ENCODE data around the gene XCL2.

Gene XCL2

DNA sequence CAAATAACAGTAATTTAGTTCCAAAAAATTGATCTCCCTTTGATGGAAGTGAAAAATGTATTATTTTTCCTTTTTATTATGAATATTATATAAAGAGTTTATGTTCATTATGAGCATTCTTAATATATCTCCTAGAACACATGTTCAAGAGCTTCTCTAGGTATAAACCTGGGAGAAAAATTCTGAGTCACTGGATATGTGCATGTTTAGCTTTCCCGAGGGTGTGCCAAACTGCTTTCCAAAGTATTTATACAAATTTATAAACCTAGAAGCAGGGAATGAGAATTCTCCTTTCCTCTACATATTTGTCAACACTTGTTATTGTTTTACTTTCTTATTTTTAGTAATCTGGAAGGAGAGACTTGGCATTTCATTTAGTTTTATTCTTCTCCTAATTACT lies 25.0 kb downstream of the XCL2 start:
- FAIRE-seq (no peak), DNase-seq (ENCODE audit: insufficient read length, low spot score) (no peak)

DNA sequence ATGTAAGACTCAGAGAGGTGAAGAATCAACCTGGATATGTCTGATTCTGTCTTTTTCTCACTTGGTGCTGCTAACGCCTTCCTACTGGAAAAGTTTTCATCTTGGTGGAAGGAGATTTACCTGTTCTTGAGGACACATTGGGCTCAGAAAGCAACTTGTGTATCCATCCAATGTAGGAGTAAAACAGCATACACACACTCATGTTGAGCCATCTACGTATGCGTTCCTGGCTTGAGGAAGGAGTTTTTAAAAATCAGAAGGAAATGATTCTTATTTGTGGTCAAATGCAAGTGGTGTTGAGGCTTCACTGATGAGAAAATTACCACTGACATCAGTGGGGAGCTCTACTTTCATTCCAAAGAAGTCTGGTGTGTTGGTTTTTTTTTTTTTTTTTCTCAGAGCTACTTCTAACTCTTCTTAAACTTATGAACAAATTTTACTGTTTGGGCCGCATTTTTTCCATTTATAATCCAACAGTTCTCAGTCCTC lies 25.6 kb downstream of the XCL2 start:
- DNase-seq (ENCODE audit: insufficient read length, low spot score) (no peak), FAIRE-seq (no peak)

DNA sequence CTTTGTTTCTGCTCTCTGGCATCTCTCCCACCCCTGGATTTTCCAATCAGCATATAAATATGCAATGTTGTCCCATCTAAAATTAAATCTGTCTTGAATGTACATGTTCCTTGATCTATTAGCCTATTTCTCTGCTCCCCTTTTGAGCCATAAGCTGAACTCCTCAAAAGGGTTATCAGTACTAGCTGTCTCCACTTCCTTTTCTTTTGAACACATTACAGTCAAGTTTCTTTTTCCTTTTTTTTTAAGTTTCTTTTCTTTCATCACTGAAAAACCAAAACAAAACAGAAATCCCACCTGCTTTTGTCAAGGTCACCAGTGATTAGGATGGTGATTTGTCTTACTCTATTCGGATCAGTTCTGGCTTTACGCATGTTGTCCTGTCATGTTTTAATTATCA lies 29.3 kb downstream of the XCL2 start:
- FAIRE-seq: no peak
- DNase-seq (ENCODE audit: insufficient read length, low spot score): no peak

DNA sequence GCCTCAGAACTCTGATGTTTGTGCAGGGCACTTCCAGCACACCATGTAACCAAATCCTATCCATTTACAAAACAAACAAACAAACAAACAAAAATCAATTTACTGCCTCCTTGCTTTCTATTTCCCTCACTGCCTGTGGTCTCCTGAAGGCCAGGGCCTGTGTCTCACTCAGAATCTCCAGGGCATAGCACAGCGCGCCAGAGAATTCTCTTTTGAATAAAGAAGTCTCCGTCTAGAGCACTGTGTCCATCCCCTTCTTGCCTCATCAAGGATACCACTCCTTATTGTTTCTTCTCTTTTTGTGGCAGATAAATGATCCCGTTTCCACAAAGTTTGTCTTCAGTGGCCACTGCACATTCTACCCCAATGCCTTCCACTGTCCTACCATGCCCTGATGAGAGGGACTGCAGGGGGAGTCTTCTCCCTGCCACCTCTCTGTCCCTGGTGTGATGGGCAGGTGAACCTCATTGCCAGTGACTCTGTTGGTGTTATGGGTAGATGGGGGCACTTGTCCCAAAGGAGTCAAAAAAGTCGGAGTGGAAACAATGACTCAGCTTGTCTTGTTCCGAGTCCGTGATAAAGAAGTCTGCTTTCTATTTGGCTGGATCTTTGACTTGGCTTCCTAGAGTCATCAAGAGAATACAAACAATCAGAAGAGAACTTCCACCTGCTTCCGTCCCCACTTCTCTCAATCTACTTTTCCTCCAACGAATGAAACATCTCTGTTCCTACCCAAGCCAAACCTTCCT lies 30.0 kb downstream of the XCL2 start:
- no peak for DNase-seq (ENCODE audit: insufficient read length, low spot score)
- no peak for FAIRE-seq

DNA sequence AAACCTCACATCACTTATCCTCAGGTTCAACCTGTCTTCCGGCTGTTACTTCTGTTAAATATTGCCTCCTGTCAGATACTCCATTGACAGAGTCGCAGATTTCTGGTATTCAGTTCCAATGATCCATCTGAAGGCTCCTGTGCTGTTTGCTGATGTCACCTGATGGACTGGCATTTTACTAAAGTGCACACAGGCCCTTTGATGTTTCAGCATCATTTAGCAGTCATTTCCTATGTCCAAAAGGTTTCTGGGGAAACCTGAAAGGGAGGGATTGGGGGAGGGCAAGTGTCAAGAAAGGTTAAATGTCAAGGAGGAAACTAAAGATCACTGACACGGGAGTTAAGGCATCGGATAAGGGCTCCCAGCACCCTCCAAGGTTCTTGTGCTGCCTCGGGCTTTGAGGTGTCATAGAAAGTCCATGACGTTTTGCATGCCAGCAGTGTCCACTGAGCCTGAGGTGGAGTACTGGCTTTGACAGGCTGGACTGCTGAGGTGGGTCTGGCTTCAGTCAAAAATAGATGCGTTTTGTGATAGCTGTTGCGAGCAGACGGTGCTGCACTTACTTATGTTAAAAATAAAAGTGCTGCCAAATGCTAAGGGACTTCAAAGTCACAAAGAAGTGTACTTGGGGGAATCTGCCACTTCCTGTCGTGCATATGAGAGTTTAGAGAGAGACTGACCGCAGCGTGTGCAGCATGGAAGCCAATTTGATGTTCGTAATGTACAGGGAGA lies 30.8 kb downstream of the XCL2 start:
- FAIRE-seq: no peak
- no peak for DNase-seq (ENCODE audit: insufficient read length, low spot score)

DNA sequence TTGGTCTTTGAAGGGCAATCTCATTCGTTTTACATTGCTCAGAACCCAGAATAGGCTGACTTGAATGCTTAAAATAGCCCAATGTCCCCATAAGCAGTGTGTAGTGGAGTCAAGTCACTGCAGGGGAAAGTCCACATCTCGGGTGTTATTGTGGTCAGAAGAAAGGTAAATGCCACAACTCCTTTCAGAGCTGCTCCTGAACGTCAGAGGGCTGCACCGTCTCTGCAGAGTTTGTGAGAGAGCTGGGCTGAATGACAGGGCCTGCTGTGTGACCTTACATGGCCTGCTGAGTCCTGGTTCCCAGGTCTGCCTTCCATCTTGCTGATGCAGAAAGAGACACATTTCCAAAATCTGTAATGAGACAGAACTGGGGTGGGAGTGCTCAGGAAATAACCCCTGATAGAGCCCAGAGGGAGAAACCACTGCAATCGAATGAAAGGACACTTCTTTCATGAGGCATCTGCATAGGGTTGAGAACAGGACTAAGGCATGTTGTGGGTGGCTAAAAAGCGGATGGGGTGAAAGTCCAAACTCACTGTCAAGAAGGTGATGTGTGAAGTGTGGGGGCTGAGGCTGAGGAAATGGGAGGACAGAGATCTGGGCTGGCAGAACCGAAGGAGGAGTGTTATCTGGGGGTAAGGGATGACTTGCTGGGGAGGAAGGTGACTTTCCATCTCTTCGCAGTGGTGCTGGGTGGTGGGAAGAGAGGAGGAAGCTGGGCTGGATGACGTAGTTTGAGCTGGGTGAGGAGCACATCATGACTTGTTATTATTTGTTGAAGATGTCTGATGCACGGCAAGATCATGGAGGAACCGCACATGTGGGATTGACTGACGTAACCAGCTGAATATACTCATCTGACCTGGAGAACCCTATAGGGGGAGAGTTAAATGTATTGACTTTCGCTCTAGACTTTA lies 33.7 kb downstream of the XCL2 start:
- no peak for FAIRE-seq

DNA sequence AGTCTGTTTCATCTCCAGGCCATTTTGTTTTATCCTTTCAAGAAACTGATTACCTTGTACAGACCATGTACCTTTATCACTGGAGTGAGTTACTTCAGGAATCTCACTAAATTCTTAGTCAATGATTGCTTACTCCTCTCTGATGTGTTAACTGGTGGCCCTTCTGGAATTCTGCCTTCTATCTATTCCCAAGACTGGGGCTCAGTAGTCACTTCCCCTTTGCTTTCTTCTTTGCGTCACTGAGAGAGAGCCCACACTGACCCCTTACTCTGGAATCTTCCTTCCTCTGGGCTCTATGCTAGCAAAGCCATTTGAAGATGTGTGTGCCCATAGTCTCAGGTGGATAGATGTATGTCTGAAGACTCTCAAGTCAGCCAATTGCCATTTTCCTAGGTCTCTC lies 34.6 kb downstream of the XCL2 start:
- DNase-seq (ENCODE audit: insufficient read length, low spot score): no peak

More for the DNA sequence above, 33.7 kb downstream of the XCL2 start:
- no peak for DNase-seq (ENCODE audit: insufficient read length, low spot score)

DNA sequence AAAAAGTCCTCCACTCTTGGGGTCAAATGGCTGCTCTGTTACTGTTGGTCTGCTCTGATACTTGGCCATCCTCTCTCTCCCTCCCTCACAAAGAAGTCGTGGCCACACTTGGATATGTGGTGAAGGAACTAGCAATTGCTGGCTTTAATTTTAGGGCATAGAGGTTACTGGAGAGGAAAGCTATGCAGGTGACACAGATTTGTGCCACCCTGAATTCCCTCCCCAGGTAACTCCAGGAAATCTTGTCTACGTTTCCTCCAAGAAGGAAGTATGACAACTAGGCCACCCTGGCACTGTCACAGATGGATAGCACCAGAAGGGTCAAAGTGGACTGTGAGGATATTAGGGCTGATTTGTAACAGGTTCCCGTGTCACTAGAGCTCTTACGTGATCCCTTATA lies 36.0 kb downstream of the XCL2 start:
- DNase-seq (ENCODE audit: insufficient read length, low spot score) (no peak), FAIRE-seq (no peak)

More for the DNA sequence above, 34.6 kb downstream of the XCL2 start:
- FAIRE-seq: no peak

DNA sequence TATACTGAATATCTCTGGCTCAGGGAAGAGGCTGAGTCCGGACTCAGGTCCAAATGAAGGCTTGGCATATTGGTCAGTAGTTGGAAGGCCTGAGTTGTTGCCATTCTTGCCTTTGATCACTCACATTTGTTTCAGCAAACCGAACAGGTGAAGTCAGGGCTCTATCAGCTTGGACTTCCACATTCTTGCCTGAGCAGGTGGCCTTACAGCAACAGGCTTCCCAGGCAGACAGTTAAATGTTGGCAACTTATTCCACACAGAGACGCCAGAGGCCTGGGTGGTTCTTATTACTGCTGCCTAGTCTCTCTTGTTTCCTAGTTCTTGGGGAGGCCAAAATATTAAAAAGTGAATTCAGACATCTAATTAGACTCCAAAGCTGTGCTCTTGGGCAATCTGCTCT lies 36.6 kb downstream of the XCL2 start:
- DNase-seq (ENCODE audit: insufficient read length, low spot score) (no peak), FAIRE-seq (no peak)

DNA sequence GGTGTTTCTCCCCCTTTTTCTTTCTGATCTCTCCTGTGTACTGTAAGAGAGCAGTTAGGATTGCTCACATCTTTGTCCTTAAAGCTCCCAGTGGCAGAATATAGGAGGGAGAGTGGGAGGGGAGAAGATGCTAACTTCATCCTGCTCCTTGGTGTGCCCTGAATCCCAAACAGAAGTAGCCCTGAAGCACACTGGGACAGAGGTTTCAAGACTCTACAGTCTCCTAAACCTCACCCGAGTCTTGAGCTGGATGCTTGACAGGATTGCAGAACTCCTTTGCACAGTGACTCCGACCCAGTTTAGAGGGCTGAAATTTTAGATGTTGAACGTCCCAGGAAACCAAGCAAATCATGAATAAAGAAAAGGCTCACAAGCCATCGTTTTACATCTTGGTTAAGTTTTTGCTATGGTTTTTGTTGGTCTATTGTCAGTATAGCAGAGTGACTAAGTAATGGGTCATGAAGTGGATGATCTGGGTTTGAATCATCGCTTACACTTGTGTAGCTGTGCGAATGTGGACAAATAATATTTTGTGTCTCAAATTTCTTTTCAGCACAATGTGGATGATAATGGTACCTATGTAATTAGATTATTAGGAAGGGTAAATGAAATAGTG lies 37.5 kb downstream of the XCL2 start:
- FAIRE-seq (no peak), DNase-seq (ENCODE audit: insufficient read length, low spot score) (no peak)

DNA sequence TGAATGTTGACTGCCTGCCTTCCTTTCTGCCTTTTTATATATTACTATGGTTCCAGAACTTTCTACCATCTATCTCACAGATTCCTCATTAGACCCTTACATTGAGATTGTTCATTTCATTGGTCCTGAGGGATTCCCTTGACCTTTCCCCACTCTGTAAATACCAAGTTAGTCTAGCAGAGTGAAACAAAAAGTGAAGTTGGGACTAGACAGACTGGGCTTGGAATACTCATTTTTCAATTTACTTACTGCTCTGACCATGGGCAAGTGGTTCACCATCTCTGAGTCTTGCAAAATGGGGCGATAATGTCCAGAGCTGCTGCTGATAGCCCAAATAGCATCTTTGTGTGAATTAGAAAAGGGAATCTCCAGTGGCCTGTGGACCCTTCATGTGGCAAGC lies 38.8 kb downstream of the XCL2 start:
- FAIRE-seq (no peak), DNase-seq (ENCODE audit: insufficient read length, low spot score) (no peak)

DNA sequence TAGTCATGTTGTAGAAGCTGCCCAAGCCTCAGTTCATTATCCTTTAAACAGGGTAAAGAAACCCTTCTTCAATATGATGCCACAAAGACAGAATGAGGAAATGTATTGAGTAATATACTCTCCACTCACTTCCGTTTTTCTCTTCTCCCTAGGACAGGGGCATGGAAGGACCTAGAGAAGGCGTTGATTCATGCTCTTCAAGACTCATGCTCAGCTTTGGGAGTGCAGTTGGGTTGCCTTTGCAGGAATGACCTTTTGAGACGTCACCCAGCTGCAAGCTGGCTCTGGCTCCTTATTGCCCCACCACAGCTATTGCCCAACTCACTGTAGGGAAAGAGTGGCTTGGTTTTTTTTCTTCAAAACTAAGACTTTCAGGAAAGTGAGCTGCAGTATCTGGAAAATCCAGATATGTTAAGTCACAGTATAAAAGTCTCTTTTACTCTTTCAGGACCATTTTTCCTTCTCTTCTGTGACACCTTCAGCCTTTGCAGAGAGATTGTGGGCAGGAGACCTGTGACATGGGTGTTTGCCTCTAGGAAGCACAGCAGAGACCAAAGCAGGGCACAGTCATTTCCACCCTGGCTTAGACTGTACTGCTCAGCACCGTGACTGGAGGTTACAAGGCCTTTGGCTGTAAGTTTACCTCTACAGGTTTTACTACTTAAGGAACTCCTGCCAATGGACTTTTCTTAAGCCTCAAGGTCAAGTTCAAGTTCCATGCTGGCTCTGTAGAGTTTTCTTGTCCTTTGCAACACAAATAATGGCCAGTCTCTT lies 39.5 kb downstream of the XCL2 start:
- FAIRE-seq (no peak), DNase-seq (ENCODE audit: insufficient read length, low spot score) (no peak)

DNA sequence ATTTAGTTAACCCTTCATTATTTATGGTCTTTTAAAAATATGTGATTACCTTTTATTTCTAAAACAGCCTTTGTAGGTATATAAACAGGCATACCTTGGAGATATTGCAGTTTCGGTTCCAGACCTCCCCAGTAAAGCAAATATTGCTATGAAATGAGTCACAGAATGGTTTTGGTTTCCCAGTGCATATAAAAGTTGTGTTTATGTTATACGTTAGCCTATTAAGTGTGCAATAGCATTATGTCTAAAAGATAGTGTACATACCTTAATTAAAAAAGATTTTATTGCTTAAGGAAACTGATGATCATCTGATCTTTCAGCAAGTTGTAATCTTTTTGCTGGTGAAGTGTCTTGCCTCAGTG lies 44.1 kb downstream of the XCL2 start:
- DNase-seq (ENCODE audit: insufficient read length, low spot score) (no peak), FAIRE-seq (no peak)

DNA sequence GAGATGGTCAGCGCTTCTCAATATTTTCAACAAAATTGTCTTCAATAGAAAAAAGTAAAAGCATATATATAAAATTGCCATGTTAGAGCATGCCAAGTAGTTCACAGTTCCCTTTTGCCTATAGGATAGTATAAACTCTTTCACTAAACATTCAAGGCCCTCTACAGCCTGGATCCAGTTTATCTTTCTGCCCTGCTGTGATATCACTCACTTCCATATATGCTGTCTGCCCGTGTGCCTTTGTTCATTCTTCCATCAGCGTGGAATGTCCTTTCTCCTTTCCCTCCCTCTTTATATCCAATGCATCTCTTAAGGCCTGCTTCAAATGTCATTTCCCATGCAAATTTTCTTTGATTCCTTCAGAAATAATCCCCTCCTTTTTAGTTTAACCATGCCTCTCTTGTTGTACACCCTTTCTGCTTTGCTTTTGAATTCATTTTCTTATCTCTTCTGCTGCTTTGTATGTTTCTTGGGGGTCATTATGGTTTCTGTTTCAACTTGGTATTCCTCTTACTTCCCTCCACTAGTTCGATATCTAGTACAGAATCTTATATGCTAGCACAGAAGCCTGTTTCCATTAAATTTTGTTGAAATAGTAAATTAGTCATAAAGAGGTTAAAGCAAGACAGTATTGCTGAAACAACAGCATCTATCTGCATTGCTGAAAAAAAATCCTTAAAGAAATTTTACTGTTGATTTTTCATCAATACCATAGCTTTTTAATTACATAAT lies 44.7 kb downstream of the XCL2 start:
- DNase-seq (ENCODE audit: insufficient read length, low spot score): no peak
- no peak for FAIRE-seq

DNA sequence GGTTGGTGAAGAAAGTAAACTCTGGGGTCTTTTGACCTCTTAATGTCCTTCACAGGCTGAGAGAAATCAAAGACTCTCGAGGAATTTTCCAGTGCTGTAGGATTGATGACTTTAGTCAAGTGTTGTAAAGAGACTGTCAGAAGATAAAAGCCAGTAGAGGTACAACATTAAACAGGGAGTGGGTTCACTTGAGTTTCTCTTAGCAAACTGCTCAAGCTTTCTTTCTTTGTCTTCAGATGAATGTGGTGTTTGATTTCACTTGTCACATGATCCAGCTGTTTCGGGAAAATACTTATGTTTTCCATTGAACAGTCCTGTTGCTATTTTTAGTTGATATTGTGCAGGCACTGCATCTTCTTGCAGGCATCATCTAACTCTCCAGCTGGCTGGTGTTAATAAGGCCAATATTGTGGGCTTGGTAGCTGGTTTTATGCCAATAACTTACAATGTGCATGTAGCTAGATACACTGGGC lies 45.6 kb downstream of the XCL2 start:
- FAIRE-seq (no peak), DNase-seq (ENCODE audit: insufficient read length, low spot score) (no peak)

DNA sequence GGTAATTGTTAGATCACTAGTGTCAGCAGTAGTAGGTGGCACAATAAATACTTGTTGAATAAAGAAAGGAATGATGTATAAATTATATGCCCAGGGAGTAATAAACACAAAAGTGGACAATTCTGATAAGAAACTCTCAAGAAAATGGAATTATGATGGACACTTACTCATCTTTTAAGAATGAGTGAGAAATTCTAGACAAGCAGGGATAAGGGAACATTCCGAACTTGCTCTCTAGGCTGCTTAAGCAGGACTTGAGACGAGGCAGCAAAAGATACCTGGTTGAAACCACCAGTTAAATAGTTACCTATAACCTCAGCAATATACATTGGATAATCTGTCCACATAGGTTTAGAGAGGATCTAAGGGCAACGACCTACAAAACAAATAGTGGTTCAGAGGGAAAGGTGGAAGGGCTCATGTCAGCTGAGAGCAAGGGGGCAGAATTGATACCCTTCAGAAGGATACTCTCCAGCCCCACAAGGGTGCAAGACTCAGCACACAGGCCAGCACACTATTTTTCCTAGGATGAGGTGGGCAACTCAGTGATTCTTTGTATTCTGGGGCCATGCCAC lies 46.3 kb downstream of the XCL2 start:
- no peak for DNase-seq (ENCODE audit: insufficient read length, low spot score)
- FAIRE-seq: no peak

DNA sequence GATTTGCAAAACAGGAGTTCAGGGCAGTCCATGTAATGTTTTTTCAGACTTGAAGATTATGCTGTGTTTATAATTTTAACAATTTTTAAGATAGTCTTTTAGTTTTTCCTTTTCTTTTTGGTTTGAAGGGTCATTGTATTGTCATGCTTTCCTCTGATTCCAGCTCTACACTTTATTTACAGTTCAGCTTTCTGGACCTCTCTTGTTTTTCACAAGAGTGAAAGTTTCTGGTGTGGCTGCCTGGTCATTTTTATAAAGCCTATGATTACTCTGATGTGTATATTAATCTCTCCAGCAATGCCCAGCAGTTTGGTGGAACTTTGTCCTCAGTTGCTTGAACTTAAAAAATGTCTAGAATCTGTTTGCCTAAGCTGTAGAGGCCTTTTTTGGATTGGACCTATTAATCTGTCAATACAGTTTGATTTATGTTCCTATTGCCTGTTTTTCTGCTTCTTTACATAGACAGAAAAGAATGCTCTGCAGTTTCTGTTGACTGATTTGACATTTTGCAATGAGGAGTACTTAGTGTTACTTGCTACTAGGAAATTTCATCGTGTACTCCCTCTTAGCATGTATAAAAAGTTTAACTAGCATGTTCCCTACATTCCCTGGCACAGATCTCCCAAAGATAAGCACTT lies 52.2 kb downstream of the XCL2 start:
- FAIRE-seq: no peak
- no peak for DNase-seq (ENCODE audit: insufficient read length, low spot score)
